ENCODE measurements around the gene CAPZB.

Gene CAPZB

DNA sequence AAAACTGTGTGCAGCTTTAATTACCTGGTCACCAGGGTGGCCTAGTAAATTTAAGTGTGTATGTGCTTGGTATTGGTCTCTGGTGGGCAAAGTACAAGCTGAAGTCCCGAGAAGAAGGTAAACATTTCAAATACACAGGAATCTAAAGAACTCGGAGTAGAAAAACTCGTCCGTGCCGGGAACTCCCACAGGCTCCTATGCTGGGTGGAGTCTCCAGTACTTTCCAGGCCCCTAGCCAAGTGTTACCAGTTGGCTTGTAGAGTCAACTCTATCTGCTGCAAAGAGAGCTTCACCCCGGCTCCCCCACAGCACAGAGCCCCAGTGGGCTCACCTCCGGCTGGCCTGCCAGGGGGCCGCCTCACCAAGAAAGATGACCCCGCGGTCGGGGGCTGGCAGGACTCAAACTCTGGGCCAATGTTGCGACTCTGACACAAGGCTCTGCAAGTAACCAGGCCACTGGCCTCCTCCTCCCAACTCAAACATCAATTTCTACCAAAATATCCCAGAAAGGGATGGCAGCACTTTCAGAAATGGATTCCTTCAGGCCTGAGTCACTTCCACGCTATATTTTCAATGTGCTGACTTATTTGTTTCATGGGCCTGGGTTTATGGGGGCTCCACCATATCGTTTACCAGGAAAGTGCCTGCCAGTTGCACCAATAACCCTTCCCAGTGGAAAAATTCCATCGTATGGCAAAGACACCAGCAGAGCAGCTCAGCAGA lies 99.3 kb downstream of the CAPZB start:
- TF ChIP-seq, protein P1, sequence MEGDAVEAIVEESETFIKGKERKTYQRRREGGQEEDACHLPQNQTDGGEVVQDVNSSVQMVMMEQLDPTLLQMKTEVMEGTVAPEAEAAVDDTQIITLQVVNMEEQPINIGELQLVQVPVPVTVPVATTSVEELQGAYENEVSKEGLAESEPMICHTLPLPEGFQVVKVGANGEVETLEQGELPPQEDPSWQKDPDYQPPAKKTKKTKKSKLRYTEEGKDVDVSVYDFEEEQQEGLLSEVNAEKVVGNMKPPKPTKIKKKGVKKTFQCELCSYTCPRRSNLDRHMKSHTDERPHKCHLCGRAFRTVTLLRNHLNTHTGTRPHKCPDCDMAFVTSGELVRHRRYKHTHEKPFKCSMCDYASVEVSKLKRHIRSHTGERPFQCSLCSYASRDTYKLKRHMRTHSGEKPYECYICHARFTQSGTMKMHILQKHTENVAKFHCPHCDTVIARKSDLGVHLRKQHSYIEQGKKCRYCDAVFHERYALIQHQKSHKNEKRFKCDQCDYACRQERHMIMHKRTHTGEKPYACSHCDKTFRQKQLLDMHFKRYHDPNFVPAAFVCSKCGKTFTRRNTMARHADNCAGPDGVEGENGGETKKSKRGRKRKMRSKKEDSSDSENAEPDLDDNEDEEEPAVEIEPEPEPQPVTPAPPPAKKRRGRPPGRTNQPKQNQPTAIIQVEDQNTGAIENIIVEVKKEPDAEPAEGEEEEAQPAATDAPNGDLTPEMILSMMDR (IDR thresholded peaks at IDR 0.05; ENCODE audit: low read depth, low read length, missing control alignments): no peak
- in situ Hi-C loops (cut with HindIII; ENCODE audit: low sequenced_read_pairs): no loop called here
- DNase-seq (ENCODE audit: low read depth): no peak
- H3K4me3 ChIP-seq (ENCODE audit: low read depth, low read length): no peak overlapping the region

DNA sequence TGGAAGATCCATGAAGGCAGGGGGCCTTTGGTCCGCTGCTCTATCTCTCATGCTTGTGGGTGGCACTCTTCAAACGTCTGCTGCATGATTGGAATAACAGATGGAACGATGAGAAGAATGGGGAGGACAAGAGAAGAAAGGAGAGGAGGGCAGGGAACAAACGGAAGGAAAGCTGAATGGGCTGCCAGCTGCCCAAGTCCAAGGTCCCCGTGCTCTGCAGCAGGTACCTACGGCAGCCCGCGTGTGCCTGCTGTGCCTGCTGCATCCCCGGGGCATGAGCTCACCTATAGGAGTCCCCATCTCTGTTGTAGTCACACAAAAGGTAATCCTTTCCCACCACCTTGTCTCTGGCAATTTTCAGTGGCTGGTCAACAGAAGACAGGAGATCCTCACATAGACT lies 100.1 kb downstream of the CAPZB start:
- in situ Hi-C loops (cut with HindIII; ENCODE audit: low sequenced_read_pairs): no loop called here
- TF ChIP-seq, protein P1 (IDR thresholded peaks at IDR 0.05; ENCODE audit: low read depth, low read length, missing control alignments): no peak
- H3K4me3 ChIP-seq (ENCODE audit: low read depth, low read length): no peak overlapping the region
- no peak for DNase-seq (ENCODE audit: low read depth)

DNA sequence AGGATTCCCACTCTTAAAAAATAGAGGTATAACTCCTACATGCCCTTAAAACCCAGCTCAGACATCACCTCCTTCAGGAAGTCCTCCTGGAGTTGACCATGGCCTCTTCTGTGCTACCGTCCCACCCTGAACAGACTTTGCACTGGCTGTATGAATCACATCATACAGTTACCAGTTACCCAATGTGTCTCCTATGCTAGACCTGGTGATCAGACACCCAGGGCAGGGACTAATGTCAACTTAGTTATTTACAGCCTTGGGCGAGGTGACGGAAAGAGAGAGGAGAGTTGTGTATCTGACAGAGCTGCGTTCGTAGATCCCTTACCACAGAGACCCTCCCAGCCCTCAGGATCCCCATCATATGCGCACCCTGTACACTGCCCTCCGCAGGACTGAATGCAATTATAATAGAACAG lies 100.6 kb downstream of the CAPZB start:
- DNase-seq (ENCODE audit: low read depth): no peak
- H3K4me3 ChIP-seq (ENCODE audit: low read depth, low read length): no peak overlapping the region
- in situ Hi-C loops (cut with HindIII; ENCODE audit: low sequenced_read_pairs): no loop called here
- TF ChIP-seq, protein P1 (IDR thresholded peaks at IDR 0.05; ENCODE audit: low read depth, low read length, missing control alignments): no peak

DNA sequence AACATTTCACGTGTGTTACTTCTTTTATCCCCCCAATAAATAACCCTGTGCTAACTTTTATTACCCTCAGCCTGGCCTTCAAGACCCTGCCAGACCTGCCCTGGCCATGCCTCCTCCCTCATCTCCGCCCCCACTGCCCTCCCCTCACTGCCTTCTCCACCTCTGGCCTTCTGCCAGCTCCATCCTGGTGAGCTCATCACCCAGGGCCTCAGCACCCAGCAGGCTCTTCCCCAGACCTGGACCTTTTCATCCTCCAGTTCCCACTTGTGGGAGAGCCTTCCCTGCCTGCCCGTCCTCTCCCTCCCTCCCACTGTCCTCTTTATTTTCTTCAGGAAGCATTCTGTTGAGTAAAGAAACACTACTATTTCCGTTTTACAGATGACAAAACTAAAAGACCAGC lies 101.2 kb downstream of the CAPZB start:
- no peak overlapping the region for H3K4me3 ChIP-seq (ENCODE audit: low read depth, low read length)
- TF ChIP-seq, protein P1 (IDR thresholded peaks at IDR 0.05; ENCODE audit: low read depth, low read length, missing control alignments): no peak
- no peak for DNase-seq (ENCODE audit: low read depth)
- in situ Hi-C loops (cut with HindIII; ENCODE audit: low sequenced_read_pairs): no loop called here

DNA sequence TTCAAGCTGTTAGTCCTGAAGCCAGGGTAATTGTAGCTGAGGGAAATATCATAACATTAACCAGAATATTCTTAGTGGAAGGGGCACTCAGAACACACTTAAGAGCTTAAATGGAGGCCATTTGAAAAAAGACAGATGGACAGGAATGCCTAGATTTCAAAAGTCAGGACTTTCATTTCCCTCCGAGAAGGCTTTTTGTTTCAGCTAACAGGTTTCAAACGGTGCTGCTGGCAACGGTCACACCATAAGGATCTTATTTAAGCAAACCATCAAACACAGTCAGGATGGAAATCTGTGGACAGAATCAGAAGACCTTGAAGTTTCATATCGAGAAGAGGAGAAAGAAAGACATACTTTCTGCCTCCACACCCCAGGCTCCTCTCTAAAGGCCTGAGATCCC lies 103.1 kb downstream of the CAPZB start:
- in situ Hi-C loops (cut with HindIII; ENCODE audit: low sequenced_read_pairs): no loop called here
- TF ChIP-seq, protein P1 (IDR thresholded peaks at IDR 0.05; ENCODE audit: low read depth, low read length, missing control alignments): no peak

DNA sequence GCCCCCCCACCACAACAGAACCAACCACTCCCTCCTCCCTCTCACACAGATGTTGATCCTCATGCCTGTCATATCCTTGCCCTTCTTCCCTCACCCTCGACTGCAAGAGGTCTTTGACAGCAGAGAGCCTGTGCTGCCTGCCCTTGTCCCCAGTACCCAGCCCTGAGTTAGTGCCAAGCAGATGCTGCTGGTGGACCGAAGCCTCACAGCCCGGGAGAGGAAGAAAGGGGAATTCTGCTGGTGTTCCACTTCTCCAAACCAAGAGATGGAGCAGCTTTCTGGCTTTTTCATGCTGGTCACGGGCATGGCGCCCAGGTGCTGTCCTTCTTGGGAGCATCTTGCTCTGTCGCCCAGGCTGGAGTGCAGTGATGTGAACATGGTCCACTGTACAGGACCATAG lies 104.1 kb downstream of the CAPZB start:
- no peak for DNase-seq (ENCODE audit: low read depth)
- in situ Hi-C loops (cut with HindIII; ENCODE audit: low sequenced_read_pairs): no loop called here
- TF ChIP-seq, protein P1 (IDR thresholded peaks at IDR 0.05; ENCODE audit: low read depth, low read length, missing control alignments): no peak
- H3K4me3 ChIP-seq (ENCODE audit: low read depth, low read length): no peak overlapping the region

More for the DNA sequence above, 103.1 kb downstream of the CAPZB start:
- DNase-seq (ENCODE audit: low read depth): no peak
- no peak overlapping the region for H3K4me3 ChIP-seq (ENCODE audit: low read depth, low read length)

Data from astrocyte of the cerebellum (primary cell).